Measurements from ENCODE around the gene ROR1. TPM values are rescaled to one million over a fixed set of nuclear protein-coding genes. Genes with fewer than 3 reads are reported as not detected.

ROR1 gene
- total and polyA plus RNA-seq, 7 experiments from 2014 or later = 0.07 to 0.22 (median 0.16) TPM; not detected in 4

Other genes with a start within 250 kb of the ROR1 start
- 10 to 100 TPM; 11.9 to 57.2 (median 16.1) TPM for gene PGM1, start 180.6 kb upstream of the ROR1 start, total RNA-seq
- 10 to 100 TPM; 26.9 to 31.9 TPM for gene PGM1, start 180.6 kb upstream of the ROR1 start, polyA plus RNA-seq